K562 (cell line): ENCODE results near the gene RIMOC1. TPM values are rescaled to one million over a fixed set of nuclear protein-coding genes. Genes with fewer than 3 reads are reported as not detected.

Experiments used
- BHLHE40 ChIP-seq: IDR thresholded peaks from 2 replicates; pipeline ENCODE4 v1.6.1; 2011; ENCODE audit warnings: low read length, improper control_type of control experiment
- E2F1 ChIP-seq: sonication (generic); formaldehyde crosslinking; IDR thresholded peaks from 2 replicates; pipeline ENCODE4 v1.8.1; 2023; ENCODE audit warnings: mild to moderate bottlenecking, missing genetic modification reagents, moderate library complexity
- ERF ChIP-seq: fragments of 450-650 bp; formaldehyde crosslinking; IDR thresholded peaks from 2 replicates; pipeline ENCODE4 v1.4.0; 2020; ENCODE audit warnings: mild to moderate bottlenecking, mixed read lengths
- KAT2B ChIP-seq: IDR thresholded peaks from one replicate; pipeline ENCODE4 v1.6.1; 2012; ENCODE audit warnings: low read depth, mild to moderate bottlenecking, control low read depth, inconsistent platforms, low read length, moderate library complexity
- KDM4B ChIP-seq, 2 experiments: fragments of 450-650 bp in 1 of 2; sonication (generic) in 1 of 2; IDR thresholded peaks; 2 replicates each; pipeline ENCODE4 v1.6.1; 2016 to 2017; ENCODE audit warnings: borderline replicate concordance in 2 of 2, antibody characterized with exemption in 1 of 2, low read depth in 1 of 2, mild to moderate bottlenecking in 1 of 2
- MCM7 ChIP-seq, 2 experiments: fragments of 450-650 bp; IDR thresholded peaks; 2 replicates each; pipeline ENCODE4 v1.6.1; 2016 to 2018
- MEF2D ChIP-seq: conservative IDR thresholded peaks from 2 replicates; pipeline ENCODE4 v1.6.1; 2016; ENCODE audit warnings: low read depth, missing genetic modification characterization, missing compliant biosample characterization
- NR2C2 ChIP-seq, 2 experiments: fragments of 200-800 bp in 1 of 2; sonication (Bioruptor generic) in 1 of 2; sonication (generic) in 1 of 2; formaldehyde crosslinking in 1 of 2; IDR thresholded peaks; 2 replicates each; pipeline versions ENCODE4 v1.6.1 to v1.8.0; 2016 to 2022; ENCODE audit warnings: mild to moderate bottlenecking in 1 of 2, missing compliant biosample characterization in 1 of 2, missing genetic modification characterization in 1 of 2, missing genetic modification reagents in 1 of 2
- RREB1 ChIP-seq: fragments of 250-450 bp; sonication (Bioruptor Pico); IDR thresholded peaks from 2 replicates; pipeline ENCODE4 v1.4.0; 2020
- SMAD4 ChIP-seq: fragments of 250-450 bp; sonication (Bioruptor Pico); conservative IDR thresholded peaks from 2 replicates; pipeline ENCODE4 v1.8.0; 2021; ENCODE audit warnings: inconsistent platforms, mild to moderate bottlenecking, moderate library complexity
- SNIP1 ChIP-seq: fragments of 450-650 bp; IDR thresholded peaks from 2 replicates; pipeline ENCODE4 v1.7.1; 2017; ENCODE audit warnings: low read depth, mild to moderate bottlenecking
- SPI1 ChIP-seq: IDR thresholded peaks from 2 replicates; pipeline ENCODE4 v1.6.1; 2011; ENCODE audit warnings: low read depth, low read length, control low read depth, borderline replicate concordance
- SRSF9 ChIP-seq: fragments of 200-400 bp; formaldehyde crosslinking; IDR thresholded peaks from 2 replicates; pipeline ENCODE4 v1.6.1; 2017; ENCODE audit warnings: low read depth, low read length, borderline replicate concordance
- ZFPM2 ChIP-seq: fragments of 250-450 bp; sonication (Bioruptor Pico); IDR thresholded peaks from 2 replicates; pipeline ENCODE4 v1.5.1; 2022; ENCODE audit warnings: mild to moderate bottlenecking
- ZNF324 ChIP-seq: fragments of 250-450 bp; sonication (Bioruptor Pico); IDR thresholded peaks from 2 replicates; pipeline ENCODE4 v1.4.0; 2020; ENCODE audit warnings: mild to moderate bottlenecking
- ZNF384 ChIP-seq: IDR thresholded peaks from 2 replicates; pipeline ENCODE4 v1.6.1; 2012; ENCODE audit warnings: low read depth, low read length, improper control_type of control experiment
- ZNF561 ChIP-seq: fragments of 450-650 bp; formaldehyde crosslinking; conservative IDR thresholded peaks from 2 replicates; pipeline ENCODE4 v1.4.0; 2020; ENCODE audit warnings: mild to moderate bottlenecking, moderate library complexity
- ZNF75A ChIP-seq: fragments of 450-650 bp; formaldehyde crosslinking; IDR thresholded peaks from 2 replicates; pipeline ENCODE4 v1.4.0; 2020; ENCODE audit warnings: mild to moderate bottlenecking
- ZSCAN29 ChIP-seq: fragments of 450-650 bp; IDR thresholded peaks from 2 replicates; pipeline ENCODE4 v1.6.1; 2017
- polyA plus RNA-seq, 8 experiments: library from polyadenylated mRNA; depleted of rRNA in 4 of 8; stranded (reverse) in 5 of 8; unstranded in 3 of 8; fragments of >200 nt; fragmentation: Nextera tagmentation in 2 of 8; fragmentation: Illumina TruSeq in 1 of 8; extraction: Ambion mirVana in 2 of 8; extraction: Trizol in 1 of 8; gene quantifications; 2 replicates each; pipeline versions ENCODE4 v1.2.1 to v1.2.3, GENCODE V29; 2011 to 2014; ENCODE audit warnings: inconsistent platforms in 1 of 8, missing spikeins in 1 of 8
- total RNA-seq, 7 experiments: library from RNA; depleted of rRNA in 6 of 7; stranded (reverse); fragments of >200 nt in 6 of 7; fragmentation: Illumina TruSeq in 2 of 7; extraction: Trizol in 2 of 7; gene quantifications; 2 replicates each; pipeline versions ENCODE4 v1.2.1 to v1.2.3, GENCODE V29; 2011 to 2021; ENCODE audit warnings: low replicate concordance in 1 of 7
- TF ChIP-seq, protein P1 (sequence below): fragments of 250-450 bp; sonication (Bioruptor Pico); IDR thresholded peaks from 2 replicates; pipeline ENCODE4 v1.4.0; 2020

Gene RIMOC1
- total and polyA plus RNA-seq, 9 of the 15 experiments (the other 6 are each of a cell fraction or from before 2014, with no cell fraction given): 11.6 to 63.1 (median 30.8) TPM

- TF ChIP-seq, protein P1, sequence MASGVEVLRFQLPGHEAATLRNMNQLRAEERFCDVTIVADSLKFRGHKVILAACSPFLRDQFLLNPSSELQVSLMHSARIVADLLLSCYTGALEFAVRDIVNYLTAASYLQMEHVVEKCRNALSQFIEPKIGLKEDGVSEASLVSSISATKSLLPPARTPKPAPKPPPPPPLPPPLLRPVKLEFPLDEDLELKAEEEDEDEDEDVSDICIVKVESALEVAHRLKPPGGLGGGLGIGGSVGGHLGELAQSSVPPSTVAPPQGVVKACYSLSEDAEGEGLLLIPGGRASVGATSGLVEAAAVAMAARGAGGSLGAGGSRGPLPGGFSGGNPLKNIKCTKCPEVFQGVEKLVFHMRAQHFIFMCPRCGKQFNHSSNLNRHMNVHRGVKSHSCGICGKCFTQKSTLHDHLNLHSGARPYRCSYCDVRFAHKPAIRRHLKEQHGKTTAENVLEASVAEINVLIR (CRISPR knock-in tag): peak; percentile 43; the same call in 1 of the 2 replicates
- TF ChIP-seq ZFPM2 (CRISPR knock-in tag) (0 out of 2 replicates have a peak, but pooled peaks have one; percentile 35), SNIP1 (no peak), MCM7 (IDR thresholded peaks at IDR 0.05) (no peak), SMAD4 (CRISPR knock-in tag) (peak; percentile 83), SPI1 (peak; percentile 65; the same call in 1 of the 2 replicates), KDM4B (IDR thresholded peaks at IDR 0.05; ENCODE audit: borderline replicate concordance in 2 of 2, low read depth in 1 of 2) (peak in 1 of 2 experiments; percentile 88; a peak in 2 of 4 replicates), BHLHE40 (peak; percentile 99), ERF (CRISPR knock-in tag) (peak; percentile 69; the same call in 1 of the 2 replicates), ZSCAN29 (no peak), SRSF9 (no peak), ZNF561 (no peak), RREB1 (CRISPR knock-in tag) (peak; percentile 60; the same call in 1 of the 2 replicates), ZNF75A (CRISPR knock-in tag) (no peak; the same call in 1 of the 2 replicates), KAT2B (no peak), ZNF384 (no peak), ZNF324 (CRISPR knock-in tag) (peak; percentile 58; the same call in 1 of the 2 replicates), E2F1 (CRISPR knock-in tag) (peak; percentile 57; the same call in 1 of the 2 replicates), NR2C2 (CRISPR knock-in tag; IDR thresholded peaks at IDR 0.05) (peak; percentile 87), NR2C2 (tag; IDR thresholded peaks at IDR 0.05) (peak; percentile 99), MEF2D (tag) (0 out of 2 replicates have a peak, but pooled peaks have one; percentile 45)
Measured at GRCh38 chr5:41903892-41904799, at the start of gene RIMOC1 (continued).
